Body of pancreas (tissue), 4 donors: ENCODE results near the gene RFT1.

Source experiments
- CTCF ChIP-seq, 7 experiments: fragments of 450-650 bp in 4 of 7; fragments of 200-600 bp in 3 of 7; sonication (generic) in 3 of 7; IDR thresholded peaks; one replicate each; pipeline ENCODE4 v1.5.1; 2016 to 2019; ENCODE audit warnings: antibody characterized with exemption in 7 of 7
- POLR2A ChIP-seq, 3 donors: fragments of 450-650 bp; IDR thresholded peaks; one replicate each; pipeline ENCODE4 v1.6.1; 2016; ENCODE audit warnings: antibody characterized with exemption in 3 of 3, mild to moderate bottlenecking in 2 of 3

GRCh38 chr3:53179580-53179979 is 49.3 kb upstream of the RFT1 start:
- no peak for TF ChIP-seq CTCF (IDR thresholded peaks at IDR 0.05)
- TF ChIP-seq POLR2A (IDR thresholded peaks at IDR 0.05) = no peak
